ENCODE measurements around the gene NQO1.

DNA sequence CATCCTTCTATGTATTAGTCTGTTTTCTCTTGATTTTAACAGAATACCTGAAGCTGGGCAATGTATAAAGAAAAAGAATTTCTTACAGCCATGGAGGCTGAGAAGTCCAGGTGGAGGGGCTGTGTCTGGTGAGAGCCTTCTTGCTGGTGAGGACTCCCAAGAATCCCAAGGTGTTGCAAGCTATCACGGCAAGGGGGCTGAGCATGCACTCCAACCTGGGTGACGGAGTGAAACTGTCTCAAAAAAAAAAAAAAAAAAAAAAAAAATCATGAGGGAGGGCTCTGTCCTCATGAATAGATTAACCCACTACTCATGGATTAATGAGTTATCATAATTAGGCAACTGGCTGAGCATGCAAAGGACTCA, 19.4 kb downstream of the NQO1 start:
- no peak for TF ChIP-seq CTCF (IDR thresholded peaks at IDR 0.05 in 8 of 11, conservative IDR thresholded peaks at IDR 0.05 in 3 of 11)
- no peak for TF ChIP-seq POLR2A (IDR thresholded peaks at IDR 0.05)

Data from spleen (tissue), 7 donors.